Lower leg skin (tissue), 4 donors: ENCODE measurements around the gene CC2D2B. TPM values are rescaled to one million over a fixed set of nuclear protein-coding genes. Genes with fewer than 3 reads are reported as not detected.
"Not testable (repeated sequence)": the region's sequence is repeated elsewhere in the genome, so short reads cannot be mapped to it uniquely, and the experiment has no call there.

Source experiments
- DNase-seq, 2 donors: peaks; one replicate each; pipeline ENCODE4 v3.0.0-alpha.2; 2019; ENCODE audit warnings: low spot score in 2 of 2
- H3K4me3 ChIP-seq: fragments of 200-600 bp; sonication (generic); 2 replicates; pipeline ENCODE4 v1.5.1; 2017; ENCODE audit warnings: mild to moderate bottlenecking, low read depth; ENCODE audit not compliant: poor library complexity, severe bottlenecking
- POLR2A ChIP-seq, 2 donors: fragments of 450-650 bp; IDR thresholded peaks; one replicate each; pipeline ENCODE4 v1.6.1; 2016 to 2017; ENCODE audit warnings: antibody characterized with exemption in 2 of 2, mild to moderate bottlenecking in 1 of 2, moderate library complexity in 1 of 2
- WGBS, 2 donors: methylation state at CpG; one replicate each; pipeline ENCODE4 v1.1.5; 2018; 5-methylcytosine and 5-hydroxymethylcytosine counted together
- intact Hi-C: fragments of 100-400 bp; cut with DNase I; formaldehyde crosslinking; loops from one replicate; pipeline ENCODE4 v1.15.0; 2023; ENCODE audit warnings: low total_unique reads
- total RNA-seq, 4 donors: library from RNA; depleted of rRNA; stranded (reverse); fragments of >200 nt; gene quantifications; one replicate each; pipeline ENCODE4 v1.1.0, GENCODE V29; 2016
- TF ChIP-seq, protein P1 (sequence below), 3 donors: fragments of 450-650 bp; IDR thresholded peaks; one replicate each; pipeline ENCODE4 v1.5.1; 2016; ENCODE audit warnings: antibody characterized with exemption in 3 of 3, mild to moderate bottlenecking in 3 of 3, moderate library complexity in 2 of 3

Gene CC2D2B
- total RNA-seq, 4 donors from 2014 or later = 0.12 to 0.94 TPM; not detected in 2

DNA sequence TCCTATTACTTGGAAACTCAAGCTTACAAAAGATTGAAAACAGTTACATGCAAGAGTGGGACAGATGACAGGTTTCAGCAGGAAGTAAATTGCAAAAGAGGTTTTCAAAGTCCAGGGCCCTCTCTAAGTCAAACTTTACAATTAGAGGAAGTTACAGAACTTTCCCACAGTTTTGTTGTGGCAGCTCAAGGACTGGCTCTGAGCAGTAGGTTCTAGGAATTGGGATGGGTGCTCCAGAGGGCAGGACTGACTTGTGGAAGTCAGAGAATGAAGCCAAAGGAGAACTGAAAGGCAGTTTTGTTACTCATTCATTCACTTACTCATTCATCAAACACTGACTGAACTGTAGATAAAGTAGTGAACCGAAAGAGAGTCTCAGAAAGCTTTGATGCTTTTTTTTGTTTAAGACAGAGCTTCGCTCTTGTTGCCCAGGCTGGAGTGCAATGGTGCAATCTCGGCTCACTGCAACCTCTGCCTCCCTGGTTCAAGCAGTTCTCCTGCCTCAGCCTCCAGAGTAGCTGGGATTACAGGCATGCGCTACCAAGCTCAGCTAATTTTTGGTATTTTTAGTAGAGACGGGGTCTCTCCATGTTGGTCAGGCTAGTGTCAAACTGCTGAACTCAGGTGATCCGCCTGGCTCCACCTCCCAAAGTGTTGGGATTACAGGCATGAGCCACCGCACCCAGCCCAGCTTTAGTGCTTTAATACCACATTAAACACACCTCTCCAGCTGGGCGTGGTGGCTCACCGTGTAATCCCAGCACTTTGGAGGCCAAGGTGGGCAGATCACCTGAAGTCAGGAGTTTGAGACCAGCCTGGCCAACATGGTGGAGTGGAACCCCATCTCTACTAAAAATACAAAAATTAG lies 68.8 kb downstream of the CC2D2B start:
- no peak for DNase-seq
- TF ChIP-seq, protein P1, sequence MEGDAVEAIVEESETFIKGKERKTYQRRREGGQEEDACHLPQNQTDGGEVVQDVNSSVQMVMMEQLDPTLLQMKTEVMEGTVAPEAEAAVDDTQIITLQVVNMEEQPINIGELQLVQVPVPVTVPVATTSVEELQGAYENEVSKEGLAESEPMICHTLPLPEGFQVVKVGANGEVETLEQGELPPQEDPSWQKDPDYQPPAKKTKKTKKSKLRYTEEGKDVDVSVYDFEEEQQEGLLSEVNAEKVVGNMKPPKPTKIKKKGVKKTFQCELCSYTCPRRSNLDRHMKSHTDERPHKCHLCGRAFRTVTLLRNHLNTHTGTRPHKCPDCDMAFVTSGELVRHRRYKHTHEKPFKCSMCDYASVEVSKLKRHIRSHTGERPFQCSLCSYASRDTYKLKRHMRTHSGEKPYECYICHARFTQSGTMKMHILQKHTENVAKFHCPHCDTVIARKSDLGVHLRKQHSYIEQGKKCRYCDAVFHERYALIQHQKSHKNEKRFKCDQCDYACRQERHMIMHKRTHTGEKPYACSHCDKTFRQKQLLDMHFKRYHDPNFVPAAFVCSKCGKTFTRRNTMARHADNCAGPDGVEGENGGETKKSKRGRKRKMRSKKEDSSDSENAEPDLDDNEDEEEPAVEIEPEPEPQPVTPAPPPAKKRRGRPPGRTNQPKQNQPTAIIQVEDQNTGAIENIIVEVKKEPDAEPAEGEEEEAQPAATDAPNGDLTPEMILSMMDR (IDR thresholded peaks at IDR 0.05) = no peak
- no peak for TF ChIP-seq POLR2A (IDR thresholded peaks at IDR 0.05)
- WGBS, 2 donors = 80 to 84% methylated on average over 9 of the region's 9 CpGs
- intact Hi-C loops = no loop called here
- H3K4me3 ChIP-seq = no peak overlapping the region

- TF ChIP-seq, protein P1 (IDR thresholded peaks at IDR 0.05) = no peak
- TF ChIP-seq POLR2A (IDR thresholded peaks at IDR 0.05) = no peak
- no peak overlapping the region for H3K4me3 ChIP-seq
- intact Hi-C loops = no loop called here
- DNase-seq = no peak
- 88 to 89% methylated on average over 2 of the region's 2 CpGs for WGBS, 2 donors
Measured at GRCh38 chr10:95982200-95982599, 74.4 kb downstream of the CC2D2B start.

DNA sequence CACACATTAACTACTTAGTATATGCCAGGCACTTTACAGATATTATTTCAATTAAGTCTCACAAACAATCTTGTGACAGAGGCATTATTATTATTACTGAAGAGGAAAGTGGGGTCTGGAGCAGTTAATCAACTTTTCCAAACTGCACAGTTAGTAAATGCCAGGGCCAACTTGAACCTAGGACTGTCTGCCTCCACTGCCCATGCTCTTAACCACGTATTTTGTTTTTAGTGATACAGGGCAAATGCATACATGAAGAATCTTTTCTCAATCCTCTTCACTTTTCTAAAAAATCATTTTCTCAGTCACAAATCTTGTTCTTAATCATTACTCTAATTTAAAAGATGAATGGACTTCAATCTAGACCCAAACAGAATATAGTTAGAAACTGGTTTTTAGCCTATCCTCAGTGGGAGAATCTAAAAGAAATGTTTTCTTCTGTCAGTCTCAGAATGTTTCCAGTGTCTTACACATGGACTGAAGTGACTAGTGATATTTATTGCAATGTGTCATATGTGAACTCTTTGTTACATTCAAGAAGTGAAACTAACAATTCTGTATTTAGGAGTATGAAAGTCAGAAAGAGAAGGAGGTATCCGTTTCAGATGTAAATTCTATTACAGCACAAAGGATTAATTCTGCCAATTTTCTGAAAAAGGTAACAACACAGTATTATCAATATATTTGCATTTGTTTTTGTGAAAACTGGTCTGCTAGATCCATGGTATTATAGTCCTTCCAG lies 80.1 kb downstream of the CC2D2B start:
- no peak overlapping the region for H3K4me3 ChIP-seq
- TF ChIP-seq, protein P1 (IDR thresholded peaks at IDR 0.05) = no peak
- no peak for TF ChIP-seq POLR2A (IDR thresholded peaks at IDR 0.05)
- no peak for DNase-seq
- intact Hi-C loops = no loop called here
- 60 to 70% methylated on average over 2 of the region's 2 CpGs for WGBS, 2 donors

- no peak for DNase-seq
- no peak for TF ChIP-seq POLR2A (IDR thresholded peaks at IDR 0.05)
- TF ChIP-seq, protein P1 (IDR thresholded peaks at IDR 0.05) = no peak
- intact Hi-C loops = no loop called here
- H3K4me3 ChIP-seq = no peak overlapping the region
- WGBS, 2 donors = 87 to 90% methylated on average over 3 of the region's 3 CpGs
Measured at GRCh38 chr10:95988702-95989101, 80.9 kb downstream of the CC2D2B start.

DNA sequence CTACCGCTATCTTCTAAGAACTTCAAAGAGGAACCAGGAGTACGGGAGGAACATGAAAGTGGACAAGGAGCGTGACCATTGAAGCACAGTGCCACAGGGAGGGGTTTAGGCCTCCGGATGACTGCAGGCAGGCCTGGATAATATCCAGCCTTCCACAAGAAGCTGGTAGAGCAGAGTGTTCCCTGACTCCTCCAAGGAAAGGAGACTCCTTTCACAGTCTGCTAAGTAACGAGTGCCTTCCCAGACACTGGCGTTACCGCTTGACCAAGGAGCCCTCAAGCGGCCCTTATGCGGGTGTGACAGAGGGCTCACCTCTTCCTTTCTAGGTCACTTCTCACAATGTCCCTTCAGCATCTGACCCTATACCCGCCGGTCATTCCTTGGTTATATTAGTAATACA lies 86.6 kb downstream of the CC2D2B start:
- H3K4me3 ChIP-seq, intact Hi-C loops, DNase-seq: not testable (repeated sequence)
- WGBS, 2 donors = 90 to 93% methylated on average over 11 of the region's 11 CpGs

GRCh38 chr10:95998255-95998784 lies 90.5 kb downstream of the CC2D2B start:
- 91 to 100% methylated on average over 1 of the region's 1 CpG for WGBS, 2 donors
- TF ChIP-seq POLR2A (IDR thresholded peaks at IDR 0.05) = no peak
- TF ChIP-seq, protein P1 (IDR thresholded peaks at IDR 0.05) = no peak
- no peak for DNase-seq
- no peak overlapping the region for H3K4me3 ChIP-seq
- intact Hi-C loops = no loop called here
